GM23338 (cell line): ENCODE measurements around the gene MRPL34. TPM values are rescaled to one million over a fixed set of nuclear protein-coding genes. Genes with fewer than 3 reads are reported as not detected.

Experiments used
- ATAC-seq: fragments of 200-7000 bp; cut with Tn5 transposase; 3 replicates; pipeline ENCODE4 v1.9.1; 2020
- DNase-seq: peaks from one replicate; pipeline ENCODE4 v3.0.0-alpha.2; 2015; ENCODE audit warnings: low spot score
- H2AFZ ChIP-seq: fragments of 200-600 bp; sonication (generic); 2 replicates; pipeline ENCODE4 v1.8.0; 2016; ENCODE audit warnings: antibody characterized with exemption, mild to moderate bottlenecking, moderate library complexity
- H3F3A ChIP-seq: fragments of 200-600 bp; sonication (generic); replicated peaks from 2 replicates; pipeline ENCODE4 v1.8.0; 2017; ENCODE audit warnings: antibody characterized with exemption, mixed run types, low read depth
- H3K27ac ChIP-seq: fragments of 200-600 bp; sonication (generic); 2 replicates; pipeline ENCODE4 v1.6.1; 2016; ENCODE audit warnings: low read depth
- H3K27me3 ChIP-seq: fragments of 200-600 bp; sonication (generic); 2 replicates; pipeline ENCODE4 v1.8.0; 2016; ENCODE audit warnings: mild to moderate bottlenecking, mixed run types, moderate library complexity; ENCODE audit not compliant: insufficient read depth
- H3K36me3 ChIP-seq: fragments of 200-600 bp; sonication (generic); 2 replicates; pipeline ENCODE4 v1.8.0; 2016; ENCODE audit warnings: mild to moderate bottlenecking; ENCODE audit not compliant: insufficient read depth
- H3K4me1 ChIP-seq: fragments of 200-600 bp; sonication (generic); 2 replicates; pipeline ENCODE4 v1.8.0; 2016; ENCODE audit warnings: mild to moderate bottlenecking, moderate library complexity; ENCODE audit not compliant: insufficient read depth
- H3K4me2 ChIP-seq: fragments of 200-600 bp; sonication (generic); 2 replicates; pipeline ENCODE4 v1.7.1; 2017; ENCODE audit warnings: mixed run types
- H3K4me3 ChIP-seq: fragments of 200-600 bp; sonication (generic); 2 replicates; pipeline ENCODE4 v1.6.1; 2016; ENCODE audit warnings: mixed run types
- H3K79me2 ChIP-seq: fragments of 200-600 bp; sonication (generic); replicated peaks from 2 replicates; pipeline ENCODE4 v1.8.0; 2017; ENCODE audit warnings: mild to moderate bottlenecking; ENCODE audit not compliant: insufficient read depth
- H3K9me2 ChIP-seq: fragments of 200-600 bp; sonication (generic); 2 replicates; pipeline ENCODE4 v1.8.0; 2017; ENCODE audit not compliant: insufficient read depth
- H4K20me1 ChIP-seq: fragments of 200-600 bp; sonication (generic); replicated peaks from 2 replicates; pipeline ENCODE4 v1.8.0; 2017; ENCODE audit warnings: mild to moderate bottlenecking; ENCODE audit not compliant: insufficient read depth
- H3K27ac Mint-ChIP-seq: 2 replicates; pipeline ENCODE4 v1.8.0; 2020; ENCODE audit warnings: inconsistent platforms, mild to moderate bottlenecking, moderate library complexity, mixed read lengths
- H3K27me3 Mint-ChIP-seq: 3 replicates; pipeline ENCODE4 v1.8.0; 2022; ENCODE audit warnings: low read depth, mild to moderate bottlenecking, moderate library complexity, mixed read lengths, inconsistent platforms; ENCODE audit not compliant: insufficient read depth, poor library complexity
- H3K36me3 Mint-ChIP-seq: 3 replicates; pipeline ENCODE4 v1.8.0; 2021; ENCODE audit warnings: low read depth, mild to moderate bottlenecking, inconsistent platforms, moderate library complexity, mixed read lengths
- H3K4me1 Mint-ChIP-seq: 3 replicates; pipeline ENCODE4 v1.8.0; 2020; ENCODE audit warnings: mild to moderate bottlenecking, inconsistent platforms, mixed read lengths
- H3K4me3 Mint-ChIP-seq: 3 replicates; pipeline ENCODE4 v1.8.0; 2021; ENCODE audit warnings: moderate library complexity, mild to moderate bottlenecking, inconsistent platforms, mixed read lengths
- H3K9me3 Mint-ChIP-seq: 3 replicates; pipeline ENCODE4 v1.8.0; 2020; ENCODE audit warnings: moderate library complexity, mild to moderate bottlenecking, inconsistent platforms, mixed read lengths
- CTCF ChIP-seq, 2 experiments: fragments of 200-600 bp in 1 of 2; sonication (generic) in 1 of 2; conservative IDR thresholded peaks; 2 replicates each; pipeline versions ENCODE4 v1.5.1 to v1.6.1; 2016 to 2017; ENCODE audit warnings: antibody characterized with exemption in 2 of 2, low read depth in 2 of 2, mild to moderate bottlenecking in 2 of 2, moderate library complexity in 1 of 2
- ETS1 ChIP-seq: IDR thresholded peaks from 2 replicates; pipeline ENCODE4 v1.6.1; 2016; ENCODE audit warnings: antibody characterized with exemption
- EZH2phosphoT487 ChIP-seq: fragments of 200-600 bp; sonication (generic); IDR thresholded peaks from one replicate; pipeline ENCODE4 v1.8.1; 2018; ENCODE audit warnings: antibody characterized with exemption; ENCODE audit not compliant: unreplicated experiment
- JUNB ChIP-seq: IDR thresholded peaks from one replicate; pipeline ENCODE4 v1.6.1; 2016; ENCODE audit warnings: antibody characterized with exemption; ENCODE audit not compliant: unreplicated experiment
- NANOG ChIP-seq: IDR thresholded peaks from 2 replicates; pipeline ENCODE4 v1.6.1; 2016; ENCODE audit warnings: antibody characterized with exemption, borderline replicate concordance
- POLR2AphosphoS5 ChIP-seq: IDR thresholded peaks from 2 replicates; pipeline ENCODE4 v1.6.1; 2016; ENCODE audit warnings: antibody characterized with exemption, low read depth
- STAT1 ChIP-seq: IDR thresholded peaks from one replicate; pipeline ENCODE4 v1.6.1; 2016; ENCODE audit warnings: antibody characterized with exemption; ENCODE audit not compliant: unreplicated experiment
- ZNF114 ChIP-seq: fragments of 250-450 bp; sonication (Bioruptor Pico); IDR thresholded peaks from 2 replicates; pipeline ENCODE4 v1.5.0; 2020; ENCODE audit warnings: mild to moderate bottlenecking, moderate library complexity
- ZNF462 ChIP-seq: fragments of 250-450 bp; sonication (Bioruptor Pico); IDR thresholded peaks from 2 replicates; pipeline ENCODE4 v1.5.0; 2020; ENCODE audit warnings: mild to moderate bottlenecking, moderate library complexity
- long read RNA-seq: library from polyadenylated mRNA; unstranded; transcript quantifications from one replicate; pipeline ENCODE4 v2.0.0, GENCODE V29; 2020; ENCODE audit not compliant: unreplicated experiment
- polyA plus RNA-seq: library from polyadenylated mRNA; unstranded; fragments of >200 nt; fragmentation: Nextera tagmentation; extraction: Ambion mirVana; gene quantifications from 2 replicates; pipeline ENCODE4 v1.2.1, GENCODE V29; 2016
- total RNA-seq: library from RNA; depleted of rRNA; stranded (reverse); fragments of >200 nt; shearing (Covaris generic); gene quantifications from 2 replicates; pipeline ENCODE4 v1.2.3, GENCODE V29; 2014; rRNA removed

MRPL34 gene
- 59.9 and 70.6 TPM in 2 replicates for total RNA-seq
- 266 and 280 TPM in 2 replicates for polyA plus RNA-seq
- long read RNA-seq, transcript MRPL34-201 (2 exons, 968 nt): major isoform, 53 of 57 reads
- long read RNA-seq, partial matches to known transcripts: 2 of 57 reads
- long read RNA-seq, other reads (novel, unspliced or antisense): 1 of 57 reads

GRCh38 chr19:17305517-17306284, at the start of gene MRPL34:
Gene MRPL34 (plus strand): TSS chr19:17305872. CDS start chr19:17305893, 21 bp downstream.
- H3K27me3 ChIP-seq: no peaks in the 10 kb centered on the region
- peaks cover 41% of the 10 kb centered on the region for H3K4me1 Mint-ChIP-seq
- TF ChIP-seq ETS1 (peak; percentile 67; the same call in 1 of the 2 replicates), JUNB (no peak), POLR2AphosphoS5 (peak; percentile 79), CTCF (conservative IDR thresholded peaks at IDR 0.05; ENCODE audit: low read depth in 2 of 2) (peak; percentile 65 to 74)
- peaks cover 31% of the 10 kb centered on the region for H3K27me3 Mint-ChIP-seq
- peak; percentile 43 for ATAC-seq
- no peaks in the 10 kb centered on the region for H3K36me3 ChIP-seq
- peak within 1 kb of the TSS; percentile 97 for H3K27ac Mint-ChIP-seq
- H3K9me3 Mint-ChIP-seq: no peaks in the 10 kb centered on the region; the same call in 1 of the 3 replicates
- peak; percentile 99 for DNase-seq
- peaks cover 44% of the 10 kb centered on the region for H3K4me1 ChIP-seq
- peak within 1 kb of the TSS; percentile 95 for H3K4me3 Mint-ChIP-seq
- H3K36me3 Mint-ChIP-seq: peaks cover 10% of the 10 kb centered on the region
- peak within 1 kb of the TSS; percentile 91 for H3K4me3 ChIP-seq
- peaks cover 44% of the 10 kb centered on the region for H3F3A ChIP-seq
- peaks cover 10% of the 10 kb centered on the region for H4K20me1 ChIP-seq
- peak within 1 kb of the TSS; percentile 92 for H3K27ac ChIP-seq
- H3K79me2 ChIP-seq: peaks cover 20% of the 10 kb centered on the region
- H2AFZ ChIP-seq: peak within 1 kb of the TSS; percentile 11; the same call in 1 of the 2 replicates
- no peaks in the 10 kb centered on the region for H3K9me2 ChIP-seq
- H3K4me2 ChIP-seq: peak within 1 kb of the TSS; percentile 79

GRCh38 chr19:17256130-17256529, 49.5 kb upstream of the MRPL34 start:
- Histone ChIP-seq H3K4me2 (no peak overlapping the region), H2AFZ (no peak overlapping the region), H4K20me1 (no peaks in the 10 kb centered on the region), H3K27ac (no peak overlapping the region), H3F3A (no peaks in the 10 kb centered on the region; the same call in 1 of the 2 replicates), H3K36me3 (peaks cover 3% of the 10 kb centered on the region; the same call in 1 of the 2 replicates), H3K79me2 (no peaks in the 10 kb centered on the region), H3K9me2 (no peaks in the 10 kb centered on the region), H3K27me3 (no peaks in the 10 kb centered on the region), H3K4me1 (no peaks in the 10 kb centered on the region), H3K4me3 (no peak overlapping the region)
- ATAC-seq (no peak), DNase-seq (no peak)
- Mint-ChIP-seq H3K36me3 (peaks cover 42% of the 10 kb centered on the region), H3K4me3 (no peak overlapping the region), H3K4me1 (peaks cover 5% of the 10 kb centered on the region; the same call in 1 of the 3 replicates), H3K27ac (no peak overlapping the region), H3K27me3 (peaks cover 14% of the 10 kb centered on the region), H3K9me3 (peaks cover 21% of the 10 kb centered on the region; the same call in 2 of the 3 replicates)
- no peak for TF ChIP-seq JUNB
- no peak for TF ChIP-seq ETS1
- TF ChIP-seq ZNF114 (CRISPR knock-in tag): no peak
- no peak for TF ChIP-seq ZNF462 (CRISPR knock-in tag)
- no peak for TF ChIP-seq POLR2AphosphoS5
- no peak for TF ChIP-seq EZH2phosphoT487
- TF ChIP-seq STAT1: no peak
- TF ChIP-seq NANOG: no peak
